ENCODE measurements around the gene ZNF138.
"Not testable (repeated sequence)": the region's sequence is repeated elsewhere in the genome, so short reads cannot be mapped to it uniquely, and the experiment has no call there.

ZNF138 gene

GRCh38 chr7:64839910-64840309 is 45.7 kb downstream of the ZNF138 start:
- FAIRE-seq, result no peak

GRCh38 chr7:64849250-64849923 is 55.2 kb downstream of the ZNF138 start:
- FAIRE-seq, result no peak

GRCh38 chr7:64849924-64850499 is 55.8 kb downstream of the ZNF138 start:
- FAIRE-seq, result no peak

- no peak for FAIRE-seq
These were observed 59.5 kb downstream of the ZNF138 start for GRCh38 chr7:64853679-64854078.

- no peak for FAIRE-seq
These were observed 60.7 kb downstream of the ZNF138 start for GRCh38 chr7:64854969-64855368.

GRCh38 chr7:64863021-64863420 is 68.8 kb downstream of the ZNF138 start:
- no peak for FAIRE-seq

- FAIRE-seq, result not testable (repeated sequence)
These were observed 69.3 kb downstream of the ZNF138 start for GRCh38 chr7:64863530-64863929.

- FAIRE-seq, result no peak
These were observed 69.7 kb downstream of the ZNF138 start for GRCh38 chr7:64863969-64864368.

- FAIRE-seq, result no peak
These were observed 73.7 kb downstream of the ZNF138 start for GRCh38 chr7:64867863-64868440.

GRCh38 chr7:64868499-64868898 is 74.3 kb downstream of the ZNF138 start:
- no peak for FAIRE-seq

- no peak for FAIRE-seq
These were observed 75.0 kb downstream of the ZNF138 start for GRCh38 chr7:64869121-64869725.

- FAIRE-seq, result no peak
These were observed 75.8 kb downstream of the ZNF138 start for GRCh38 chr7:64869912-64870562.

- no peak for FAIRE-seq
These were observed 76.4 kb downstream of the ZNF138 start for GRCh38 chr7:64870656-64871055.

GRCh38 chr7:64871761-64872160 is 77.5 kb downstream of the ZNF138 start:
- FAIRE-seq, result no peak

- FAIRE-seq, result no peak
These were observed 78.3 kb downstream of the ZNF138 start for GRCh38 chr7:64872351-64873154.

- no peak for FAIRE-seq
These were observed 78.9 kb downstream of the ZNF138 start for GRCh38 chr7:64873155-64873500.

- FAIRE-seq, result no peak
These were observed 79.3 kb downstream of the ZNF138 start for GRCh38 chr7:64873517-64873916.

- FAIRE-seq, result no peak
These were observed 79.9 kb downstream of the ZNF138 start for GRCh38 chr7:64874114-64874513.

- FAIRE-seq, result no peak
These were observed 80.5 kb downstream of the ZNF138 start for GRCh38 chr7:64874562-64875250.

GRCh38 chr7:64875258-64875657 is 81.0 kb downstream of the ZNF138 start:
- no peak for FAIRE-seq

- FAIRE-seq, result no peak
These were observed 81.6 kb downstream of the ZNF138 start for GRCh38 chr7:64875658-64876406.

Data from colon (tissue), 2 donors.